Retinal pigment epithelial cell (primary cell): ENCODE results near the gene DMD.
A peak's percentile ranks its signal among the peaks of the same experiment; 100 is the strongest.

ENCODE experiments used
- DNase-seq: peaks from one replicate; pipeline ENCODE4 v3.0.0-alpha.2; 2010; ENCODE audit warnings: low read depth
- H3K4me3 ChIP-seq: 2 replicates; pipeline ENCODE4 v1.5.1; 2011; ENCODE audit warnings: mild to moderate bottlenecking, low read length, control low read depth, moderate library complexity
- TF ChIP-seq, protein P1 (sequence below): conservative IDR thresholded peaks from 2 replicates; pipeline ENCODE4 v1.5.1; 2011; ENCODE audit warnings: low read depth, low read length, control low read depth, inconsistent platforms

DMD gene

DNA sequence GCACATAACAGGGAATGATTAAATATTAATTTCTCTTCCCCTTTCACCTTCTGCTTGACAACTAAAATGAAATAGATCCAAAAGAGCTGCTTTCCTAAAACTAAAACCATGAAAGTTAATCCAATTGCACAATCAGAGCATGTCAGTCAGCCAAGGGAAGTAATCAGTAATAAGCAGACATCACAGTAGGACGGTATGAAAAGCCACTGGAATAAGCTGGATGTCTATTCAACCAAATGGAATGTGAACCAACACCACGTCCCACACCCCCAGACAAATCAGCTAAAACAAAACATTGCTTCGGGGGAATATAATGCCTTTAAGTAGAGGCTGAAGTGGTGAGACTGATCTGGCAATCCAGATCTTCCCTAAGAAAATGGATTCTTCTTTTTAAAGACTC lies 1280.1 kb downstream of the DMD start:
- TF ChIP-seq, protein P1, sequence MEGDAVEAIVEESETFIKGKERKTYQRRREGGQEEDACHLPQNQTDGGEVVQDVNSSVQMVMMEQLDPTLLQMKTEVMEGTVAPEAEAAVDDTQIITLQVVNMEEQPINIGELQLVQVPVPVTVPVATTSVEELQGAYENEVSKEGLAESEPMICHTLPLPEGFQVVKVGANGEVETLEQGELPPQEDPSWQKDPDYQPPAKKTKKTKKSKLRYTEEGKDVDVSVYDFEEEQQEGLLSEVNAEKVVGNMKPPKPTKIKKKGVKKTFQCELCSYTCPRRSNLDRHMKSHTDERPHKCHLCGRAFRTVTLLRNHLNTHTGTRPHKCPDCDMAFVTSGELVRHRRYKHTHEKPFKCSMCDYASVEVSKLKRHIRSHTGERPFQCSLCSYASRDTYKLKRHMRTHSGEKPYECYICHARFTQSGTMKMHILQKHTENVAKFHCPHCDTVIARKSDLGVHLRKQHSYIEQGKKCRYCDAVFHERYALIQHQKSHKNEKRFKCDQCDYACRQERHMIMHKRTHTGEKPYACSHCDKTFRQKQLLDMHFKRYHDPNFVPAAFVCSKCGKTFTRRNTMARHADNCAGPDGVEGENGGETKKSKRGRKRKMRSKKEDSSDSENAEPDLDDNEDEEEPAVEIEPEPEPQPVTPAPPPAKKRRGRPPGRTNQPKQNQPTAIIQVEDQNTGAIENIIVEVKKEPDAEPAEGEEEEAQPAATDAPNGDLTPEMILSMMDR: no peak
- H3K4me3 ChIP-seq: no peak overlapping the region
- DNase-seq: peak; percentile 54

DNA sequence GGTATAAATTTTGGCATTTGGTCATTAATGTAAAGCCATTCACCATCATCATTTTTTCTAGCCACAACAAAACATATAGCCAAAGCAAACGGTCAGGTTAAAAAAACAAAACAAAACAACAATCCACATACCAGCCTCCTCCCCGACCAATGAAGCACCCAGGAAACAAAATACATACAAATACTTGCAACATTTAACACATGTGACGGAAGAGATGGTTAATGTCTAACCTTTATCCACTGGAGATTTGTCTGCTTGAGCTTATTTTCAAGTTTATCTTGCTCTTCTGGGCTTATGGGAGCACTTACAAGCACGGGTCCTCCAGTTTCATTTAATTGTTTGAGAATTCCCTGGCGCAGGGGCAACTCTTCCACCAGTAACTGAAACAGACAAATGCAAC lies 1282.0 kb downstream of the DMD start:
- no peak for DNase-seq
- H3K4me3 ChIP-seq: no peak overlapping the region

DNA sequence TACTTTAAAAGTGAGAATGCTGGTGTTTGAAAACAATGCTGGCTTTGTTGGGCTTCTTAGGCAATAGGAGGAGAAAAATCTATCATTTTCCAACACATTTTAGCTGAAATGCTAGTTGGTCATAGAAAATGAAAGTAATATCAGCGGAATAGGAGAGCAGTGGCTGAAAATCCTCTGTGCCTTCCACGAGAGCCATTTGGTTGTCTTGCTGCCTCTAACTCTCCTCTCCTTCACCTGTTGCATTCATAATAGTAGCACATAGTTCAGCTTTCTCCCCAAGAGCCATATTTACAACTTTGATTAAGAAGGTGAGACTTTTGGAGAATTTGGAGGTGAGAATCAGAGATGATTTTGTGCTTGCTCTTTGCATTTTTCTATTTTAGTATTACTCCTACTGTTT lies 1290.1 kb downstream of the DMD start:
- H3K4me3 ChIP-seq: no peak overlapping the region
- no peak for DNase-seq
- TF ChIP-seq, protein P1: no peak

More for the DNA sequence above, 1282.0 kb downstream of the DMD start:
- TF ChIP-seq, protein P1: no peak

DNA sequence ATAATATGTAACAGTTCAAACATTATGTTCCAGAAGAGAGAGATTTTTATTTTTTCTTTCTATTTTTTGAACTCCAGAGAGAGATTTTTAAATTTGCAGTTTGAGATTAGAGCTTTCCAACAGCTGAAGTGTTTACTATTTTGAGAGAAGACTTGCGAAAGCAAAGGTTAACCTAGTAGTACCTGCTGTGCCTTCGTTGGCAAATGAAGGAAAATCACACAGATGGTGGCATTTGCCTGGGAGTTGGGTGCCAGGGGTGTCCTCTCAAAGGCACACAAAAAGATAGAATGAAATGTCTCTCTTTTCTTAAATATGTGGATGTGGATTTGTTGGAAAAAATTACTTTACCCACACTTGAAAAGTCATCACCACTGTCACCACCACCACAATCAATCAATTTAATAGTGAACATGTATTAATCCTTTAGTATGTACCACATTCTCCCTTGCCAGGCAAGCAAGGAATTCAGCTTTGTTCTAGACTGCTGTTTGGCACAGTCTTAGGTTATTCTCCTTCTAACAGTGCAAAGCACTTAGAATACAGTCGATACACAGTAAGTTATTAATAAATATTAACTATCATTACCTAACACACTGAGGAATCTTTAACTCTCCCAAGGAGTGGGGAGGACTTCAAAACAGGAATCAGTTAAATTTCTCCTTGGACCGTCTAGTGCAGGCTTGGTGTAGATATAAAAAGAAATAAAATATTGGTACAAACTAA lies 1301.3 kb downstream of the DMD start:
- no peak for DNase-seq
- no peak overlapping the region for H3K4me3 ChIP-seq
- TF ChIP-seq, protein P1: no peak

DNA sequence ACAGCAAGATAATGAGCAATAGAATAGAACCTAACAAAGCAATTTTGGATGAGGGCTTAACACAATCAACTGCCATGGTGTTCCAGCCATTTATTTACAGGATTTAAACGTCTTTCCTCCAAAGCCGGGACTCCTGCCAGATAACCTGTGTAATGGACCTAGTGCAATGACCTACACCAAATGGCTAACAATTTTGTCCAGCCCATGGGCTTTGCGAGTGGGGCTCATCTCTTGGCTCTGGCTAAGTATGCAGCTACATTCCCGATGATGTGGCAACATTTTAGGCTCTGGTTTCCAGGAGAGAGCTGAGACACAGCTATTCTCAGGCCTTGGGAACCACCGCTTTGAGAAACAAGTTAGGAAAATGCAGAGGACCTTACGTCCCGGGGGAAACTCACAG lies 1317.2 kb downstream of the DMD start:
- TF ChIP-seq, protein P1: no peak
- DNase-seq: no peak
- no peak overlapping the region for H3K4me3 ChIP-seq

DNA sequence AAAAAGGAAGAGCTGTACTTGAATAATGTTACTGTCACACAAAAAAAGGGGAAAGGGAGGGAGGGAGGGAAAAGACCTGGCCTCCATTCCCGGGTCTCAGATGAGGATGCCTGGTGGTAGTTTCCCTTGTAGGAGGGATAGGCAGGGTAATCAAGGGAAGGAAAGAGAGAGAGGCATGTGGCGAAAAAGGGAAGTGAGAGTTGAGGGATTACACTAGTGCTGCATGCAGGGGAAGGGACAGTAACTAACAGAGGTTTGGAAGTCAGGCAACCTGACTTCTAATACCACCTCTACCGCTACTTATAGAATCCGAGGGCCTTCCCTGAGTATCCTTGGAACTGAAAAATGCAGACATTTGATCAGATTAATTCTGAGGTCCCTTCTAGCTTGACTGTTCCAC lies 1317.8 kb downstream of the DMD start:
- no peak for DNase-seq
- no peak overlapping the region for H3K4me3 ChIP-seq
- TF ChIP-seq, protein P1: no peak

DNA sequence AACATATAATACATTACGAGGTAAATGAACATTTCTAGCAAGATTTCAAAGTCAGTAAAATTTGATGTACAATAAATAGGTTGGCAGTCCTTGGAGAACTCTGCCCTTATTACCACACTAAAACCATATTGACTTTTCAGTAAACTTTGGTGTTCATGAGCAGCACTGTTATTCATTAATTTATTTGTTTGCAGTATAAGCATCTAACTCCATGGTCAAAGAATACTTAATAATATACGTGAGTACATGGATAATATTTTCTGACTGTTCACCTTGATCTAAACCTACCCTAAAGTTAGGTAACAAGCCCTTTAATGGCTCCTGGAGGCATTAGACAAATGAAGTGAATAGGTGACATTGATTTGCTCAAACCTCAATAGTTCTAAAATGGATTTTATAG lies 1322.3 kb downstream of the DMD start:
- DNase-seq: no peak
- no peak overlapping the region for H3K4me3 ChIP-seq
- TF ChIP-seq, protein P1: no peak
